IMR-90 (cell line): ENCODE data around the gene TLR6. TPM values are rescaled to one million over a fixed set of nuclear protein-coding genes. Genes with fewer than 3 reads are reported as not detected.

Experiments used
- ATAC-seq: fragments of 200-7000 bp; cut with Tn5 transposase; 2 replicates; pipeline ENCODE4 v1.9.1; 2020; ENCODE audit warnings: low read depth, mild to moderate bottlenecking, moderate library complexity
- BruUV-seq: library from RNA; stranded (reverse); fragments of 400-500 nt; replicated peaks from 2 replicates; lab custom pipeline; 2021; lab: Mats Ljungman, UMichigan
- CTCF ChIA-PET: fragments of 300-600 bp; formaldehyde crosslinking; extraction: SDS; loops from one replicate; lab custom pipeline; 2021; ENCODE audit warnings: antibody characterized with exemption; lab: Yijun Ruan, JAX
- POLR2A ChIA-PET: fragments of 300-600 bp; sonication (Branson Sonifier 250); formaldehyde crosslinking; loops from one replicate; lab custom pipeline; 2022; ENCODE audit warnings: antibody characterized with exemption; ENCODE audit not compliant: unreplicated experiment; lab: Charles Lee
- DNase-seq: peaks from one replicate; pipeline ENCODE4 v3.0.0; 2013
- H2AFZ ChIP-seq: replicated peaks from 2 replicates; pipeline ENCODE3; 2013; ENCODE audit warnings: low read length, mild to moderate bottlenecking; ENCODE audit not compliant: poor library complexity
- H2AK5ac ChIP-seq: 2 replicates; pipeline ENCODE4 v1.6.1; 2013; ENCODE audit warnings: low read depth, low read length, inconsistent platforms
- H2AK9ac ChIP-seq: replicated peaks from 2 replicates; pipeline ENCODE3; 2013; ENCODE audit warnings: mild to moderate bottlenecking, low read depth, low read length, moderate library complexity; ENCODE audit not compliant: poor library complexity
- H2BK120ac ChIP-seq: 2 replicates; pipeline ENCODE4 v1.6.1; 2013; ENCODE audit warnings: low read depth, low read length, inconsistent platforms
- H2BK15ac ChIP-seq: 3 replicates; pipeline ENCODE4 v1.6.1; 2013; ENCODE audit warnings: low read depth, low read length, inconsistent platforms
- H2BK20ac ChIP-seq: 2 replicates; pipeline ENCODE4 v1.6.1; 2013; ENCODE audit warnings: low read depth, mild to moderate bottlenecking, inconsistent platforms, low read length, moderate library complexity
- H2BK5ac ChIP-seq: 2 replicates; pipeline ENCODE4 v1.6.1; 2013; ENCODE audit warnings: mild to moderate bottlenecking, low read depth, low read length, inconsistent platforms; ENCODE audit not compliant: poor library complexity, severe bottlenecking
- H3K14ac ChIP-seq: replicated peaks from 2 replicates; pipeline ENCODE4 v1.6.1; 2013; ENCODE audit warnings: low read depth, low read length, inconsistent platforms
- H3K18ac ChIP-seq: 2 replicates; pipeline ENCODE4 v1.6.1; 2013; ENCODE audit warnings: low read depth, low read length, control low read depth
- H3K23ac ChIP-seq: 2 replicates; pipeline ENCODE4 v1.6.1; 2013; ENCODE audit warnings: low read depth, low read length, inconsistent platforms
- H3K27ac ChIP-seq: 2 replicates; pipeline ENCODE4 v1.5.1; 2013; ENCODE audit warnings: mild to moderate bottlenecking, control low read depth, low read length; ENCODE audit not compliant: insufficient read depth
- H3K27me3 ChIP-seq: 2 replicates; pipeline ENCODE4 v1.6.1; 2013; ENCODE audit warnings: low read length; ENCODE audit not compliant: control insufficient read depth, insufficient read depth
- H3K36me3 ChIP-seq: 2 replicates; pipeline ENCODE4 v1.6.1; 2013; ENCODE audit warnings: low read length, mixed read lengths; ENCODE audit not compliant: control insufficient read depth, insufficient read depth
- H3K4ac ChIP-seq: 2 replicates; pipeline ENCODE4 v1.6.1; 2013; ENCODE audit warnings: low read depth, low read length, inconsistent platforms
- H3K4me1 ChIP-seq: 2 replicates; pipeline ENCODE4 v1.6.1; 2013; ENCODE audit warnings: low read length, mixed read lengths; ENCODE audit not compliant: control insufficient read depth, insufficient read depth
- H3K4me2 ChIP-seq: 2 replicates; pipeline ENCODE4 v1.6.1; 2013; ENCODE audit warnings: low read depth, mild to moderate bottlenecking, control low read depth, low read length, moderate library complexity
- H3K4me3 ChIP-seq: 2 replicates; pipeline ENCODE4 v1.5.1; 2013; ENCODE audit warnings: low read depth, mild to moderate bottlenecking, control low read depth, low read length, moderate library complexity; ENCODE audit not compliant: insufficient read depth
- H3K56ac ChIP-seq: 2 replicates; pipeline ENCODE4 v1.6.1; 2013; ENCODE audit warnings: low read length, inconsistent platforms; ENCODE audit not compliant: insufficient read depth; ENCODE audit errors: extremely low read depth
- H3K79me1 ChIP-seq, 2 experiments: 2 replicates each; pipeline ENCODE4 v1.6.1; 2013; ENCODE audit warnings: low read length in 2 of 2, inconsistent platforms in 1 of 2, low read depth in 1 of 2
- H3K9ac ChIP-seq: 2 replicates; pipeline ENCODE4 v1.6.1; 2013; ENCODE audit warnings: low read depth, low read length, control low read depth
- H3K9me1 ChIP-seq: 2 replicates; pipeline ENCODE4 v1.6.1; 2013; ENCODE audit warnings: low read length, inconsistent platforms; ENCODE audit not compliant: insufficient read depth
- H3K9me3 ChIP-seq: 2 replicates; pipeline ENCODE4 v1.6.1; 2013; ENCODE audit warnings: low read length; ENCODE audit not compliant: control insufficient read depth, insufficient read depth
- H4K20me1 ChIP-seq: 2 replicates; pipeline ENCODE4 v1.6.1; 2013; ENCODE audit warnings: low read length, inconsistent platforms; ENCODE audit not compliant: insufficient read depth
- H4K5ac ChIP-seq: 2 replicates; pipeline ENCODE4 v1.6.1; 2013; ENCODE audit warnings: mild to moderate bottlenecking, low read depth, low read length, control low read depth
- H4K8ac ChIP-seq, 2 experiments: 2 replicates each; pipeline ENCODE4 v1.6.1; 2013; ENCODE audit warnings: low read depth in 2 of 2, low read length in 2 of 2, control low read depth in 1 of 2, inconsistent platforms in 1 of 2
- H4K91ac ChIP-seq: 2 replicates; pipeline ENCODE4 v1.6.1; 2013; ENCODE audit warnings: low read depth, low read length, inconsistent platforms; ENCODE audit not compliant: insufficient read depth
- BHLHE40 ChIP-seq: fragments of 150-350 bp; IDR thresholded peaks from 2 replicates; pipeline ENCODE4 v1.6.1; 2016; ENCODE audit warnings: mild to moderate bottlenecking, low read depth, low read length
- CEBPB ChIP-seq: IDR thresholded peaks from 2 replicates; pipeline ENCODE4 v1.6.1; 2012; ENCODE audit warnings: low read depth, low read length, improper control_type of control experiment
- CHD1 ChIP-seq: IDR thresholded peaks from 2 replicates; pipeline ENCODE4 v1.6.1; 2012; ENCODE audit warnings: low read depth, low read length, improper control_type of control experiment
- CTCF ChIP-seq: conservative IDR thresholded peaks from 2 replicates; pipeline ENCODE4 v1.5.1; 2012; ENCODE audit warnings: mild to moderate bottlenecking, low read depth, low read length, improper control_type of control experiment
- ELK1 ChIP-seq: fragments of 150-350 bp; IDR thresholded peaks from 2 replicates; pipeline ENCODE4 v1.6.1; 2016; ENCODE audit warnings: low read depth, mild to moderate bottlenecking, low read length, moderate library complexity, borderline replicate concordance
- FOS ChIP-seq: fragments of 150-350 bp; IDR thresholded peaks from 2 replicates; pipeline ENCODE4 v1.6.1; 2016; ENCODE audit warnings: low read depth, low read length
- MAFK ChIP-seq: IDR thresholded peaks from 2 replicates; pipeline ENCODE4 v1.6.1; 2012; ENCODE audit warnings: low read depth, low read length, improper control_type of control experiment
- MAZ ChIP-seq: IDR thresholded peaks from 2 replicates; pipeline ENCODE4 v1.6.1; 2012; ENCODE audit warnings: low read depth, mild to moderate bottlenecking, low read length, improper control_type of control experiment, moderate library complexity, borderline replicate concordance
- MXI1 ChIP-seq: IDR thresholded peaks from 2 replicates; pipeline ENCODE4 v1.6.1; 2012; ENCODE audit warnings: low read depth, mild to moderate bottlenecking, low read length, moderate library complexity, borderline replicate concordance
- NFE2L2 ChIP-seq: fragments of 150-350 bp; IDR thresholded peaks from 2 replicates; pipeline ENCODE4 v1.6.1; 2016; ENCODE audit warnings: low read depth, mild to moderate bottlenecking, low read length
- POLR2A ChIP-seq: IDR thresholded peaks from 2 replicates; pipeline ENCODE4 v1.6.1; 2012; ENCODE audit warnings: mild to moderate bottlenecking, low read depth, low read length
- RAD21 ChIP-seq: IDR thresholded peaks from 2 replicates; pipeline ENCODE4 v1.6.1; 2012; ENCODE audit warnings: low read length, improper control_type of control experiment
- RCOR1 ChIP-seq: IDR thresholded peaks from 2 replicates; pipeline ENCODE4 v1.6.1; 2012; ENCODE audit warnings: mild to moderate bottlenecking, low read length, improper control_type of control experiment; ENCODE audit not compliant: insufficient replicate concordance
- RFX5 ChIP-seq: IDR thresholded peaks from 2 replicates; pipeline ENCODE4 v1.8.0; 2012; ENCODE audit warnings: low read depth, mild to moderate bottlenecking, low read length, moderate library complexity
- SMC3 ChIP-seq: fragments of 150-350 bp; IDR thresholded peaks from 2 replicates; pipeline ENCODE4 v1.6.1; 2016; ENCODE audit warnings: low read depth, mild to moderate bottlenecking, antibody characterized with exemption, low read length, moderate library complexity
- USF2 ChIP-seq: fragments of 150-350 bp; IDR thresholded peaks from 2 replicates; pipeline ENCODE4 v1.6.1; 2017; ENCODE audit warnings: mild to moderate bottlenecking, antibody characterized with exemption, low read length, low read depth
- WGBS, 2 experiments: methylation state at CpG; one replicate each; pipeline versions ENCODE4 v1.1.5 to v1.1.7; 2013; ENCODE audit warnings: missing lambda C conversion rate in 2 of 2; ENCODE audit not compliant: insufficient read length in 1 of 2; ENCODE audit errors: extremely low coverage in 2 of 2; 5-methylcytosine and 5-hydroxymethylcytosine counted together
- dilution Hi-C: fragments of 300-500 bp; cut with HindIII; formaldehyde crosslinking; loops from one replicate; pipeline ENCODE4 v1.14.3; 2018; ENCODE audit warnings: low sequenced_read_pairs; ENCODE audit not compliant: unreplicated experiment
- in situ Hi-C: fragments of 300-500 bp; cut with MboI; formaldehyde crosslinking; loops from 3 replicates; pipeline ENCODE4 v1.14.3; 2019; ENCODE audit warnings: low sequenced_read_pairs, inconsistent platforms, mixed read lengths
- intact Hi-C: fragments of 100-400 bp; cut with micrococcal nuclease; formaldehyde crosslinking; loops from 2 replicates; pipeline ENCODE4 v1.10.0; 2022
- polyA plus RNA-seq, 3 experiments: library from polyadenylated mRNA; depleted of rRNA; stranded (reverse); fragments of >200 nt; gene quantifications; 2 replicates each; pipeline ENCODE4 v1.2.3, GENCODE V29; 2012; ENCODE audit warnings: low replicate concordance in 1 of 3
- total RNA-seq: library from RNA; depleted of rRNA; stranded (reverse); fragments of >200 nt; gene quantifications from 2 replicates; pipeline ENCODE4 v1.2.3, GENCODE V29; 2012

Gene TLR6
- total and polyA plus RNA-seq, 2 of the 4 experiments (the other 2 are of a cell fraction) = 1.4 to 3.9 TPM

GRCh38 chr4:38823766-38824165, 32.9 kb downstream of the TLR6 start:
- ChIA-PET CTCF (no interaction called here), POLR2A (no interaction called here)
- Histone ChIP-seq H2BK5ac (no peak overlapping the region), H3K4me2 (no peak overlapping the region), H4K20me1 (no peaks in the 10 kb centered on the region), H3K79me1 (no peaks in the 10 kb centered on the region), H3K27ac (no peak overlapping the region), H2AK9ac (no peak overlapping the region), H3K4me1 (peaks cover 7% of the 10 kb centered on the region), H4K91ac (no peak overlapping the region), H2BK15ac (no peak overlapping the region), H2BK120ac (0 out of 2 replicates have a peak overlapping the region, but pooled peaks have one; percentile 21), H3K4ac (no peak overlapping the region), H3K23ac (no peak overlapping the region), H3K9me1 (no peaks in the 10 kb centered on the region), H3K9ac (no peak overlapping the region), H3K4me3 (no peak overlapping the region), H2BK20ac (no peak overlapping the region), H4K8ac (no peak overlapping the region), H2AFZ (no peak overlapping the region), H3K9me3 (0 out of 2 replicates have a peak, but pooled peaks cover 4% of the 10 kb centered on the region), H3K14ac (no peak overlapping the region), H3K18ac (no peak overlapping the region), H4K5ac (no peak overlapping the region), H2AK5ac (no peak overlapping the region), H3K36me3 (no peaks in the 10 kb centered on the region), H3K56ac (no peak overlapping the region), H3K27me3 (no peaks in the 10 kb centered on the region)
- in situ Hi-C loops = no loop called here
- BruUV-seq = no TSS peak
- WGBS, 2 experiments = 88% methylated on average over 9 of the region's 27 CpGs; no CpG with 5 or more reads in 1 of the 2 experiments
- intact Hi-C loops = no loop called here
- ATAC-seq (no peak), DNase-seq (no peak)
- dilution Hi-C loops = no loop called here
- no peak for TF ChIP-seq USF2
- no peak for TF ChIP-seq BHLHE40
- TF ChIP-seq ELK1 = no peak
- TF ChIP-seq FOS = no peak
- no peak for TF ChIP-seq NFE2L2
- no peak for TF ChIP-seq RAD21
- TF ChIP-seq SMC3 = no peak
- no peak for TF ChIP-seq MAZ
- TF ChIP-seq CHD1 = no peak
- TF ChIP-seq POLR2A = no peak
- TF ChIP-seq MXI1 = no peak
- TF ChIP-seq RCOR1 = no peak
- TF ChIP-seq CEBPB = no peak
- no peak for TF ChIP-seq RFX5
- TF ChIP-seq CTCF = no peak
- TF ChIP-seq MAFK = no peak
